Stimulated activated effector memory CD8-positive, alpha-beta T cell treated with anti-CD3 and anti-CD28 coated beads, Interleukin-12 subunit alpha, Interleukin-12 subunit beta, amount 100 ng/mL, for 72 hours (primary cell): ENCODE data around the gene TBC1D5.
A peak's percentile ranks its signal among the peaks of the same experiment; 100 is the strongest.
"Not testable (repeated sequence)": the region's sequence is repeated elsewhere in the genome, so short reads cannot be mapped to it uniquely, and the experiment has no call there.

Experiments used
- ATAC-seq: fragments of 150-1000 bp; cut with Tn5 transposase; 2 replicates; pipeline ENCODE4 v1.10.0; 2021
- DNase-seq, 2 donors: peaks; one replicate each; pipeline ENCODE4 v3.0.0; 2021 to 2022; ENCODE audit warnings: low spot score in 2 of 2
- H3K27ac Mint-ChIP-seq: one replicate; pipeline ENCODE4 v1.8.0; 2022; ENCODE audit warnings: mild to moderate bottlenecking, mixed read lengths
- H3K36me3 Mint-ChIP-seq: one replicate; pipeline ENCODE4 v1.8.0; 2022; ENCODE audit warnings: mild to moderate bottlenecking, mixed read lengths
- H3K4me1 Mint-ChIP-seq: one replicate; pipeline ENCODE4 v1.8.0; 2022; ENCODE audit warnings: mixed read lengths
- H3K4me3 Mint-ChIP-seq: one replicate; pipeline ENCODE4 v1.8.0; 2022; ENCODE audit warnings: mild to moderate bottlenecking, mixed read lengths
- H3K9me3 Mint-ChIP-seq: one replicate; pipeline ENCODE4 v1.8.0; 2022; ENCODE audit warnings: mixed read lengths

TBC1D5 gene

DNA sequence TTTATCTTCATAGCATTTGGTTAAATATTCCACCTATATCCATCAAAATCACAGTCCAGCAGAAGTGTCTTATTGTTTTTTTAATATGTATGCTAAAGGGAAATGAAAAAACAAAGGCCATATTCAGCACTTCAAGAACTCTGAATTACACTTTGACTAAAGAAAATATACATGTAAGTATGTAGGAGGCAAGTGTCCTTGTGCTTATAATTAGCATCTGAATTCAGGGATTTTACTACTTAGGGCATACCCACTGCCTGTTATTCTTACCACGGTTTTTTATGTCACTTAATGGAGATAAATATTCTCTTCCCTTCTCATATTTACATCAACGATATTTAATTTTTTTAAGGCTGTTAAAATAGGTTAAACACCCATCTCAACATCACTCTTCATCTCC, 117.3 kb downstream of the TBC1D5 start:
- no peak for ATAC-seq
- Mint-ChIP-seq H3K36me3 (peaks cover 12% of the 10 kb centered on the region), H3K9me3 (no peaks in the 10 kb centered on the region), H3K4me3 (no peak overlapping the region), H3K27ac (no peak overlapping the region), H3K4me1 (peaks cover 14% of the 10 kb centered on the region)
- DNase-seq: no peak

- no peak for ATAC-seq
- Mint-ChIP-seq H3K9me3 (no peaks in the 10 kb centered on the region), H3K4me3 (no peak overlapping the region), H3K27ac (no peak overlapping the region), H3K4me1 (peaks cover 14% of the 10 kb centered on the region), H3K36me3 (peaks cover 12% of the 10 kb centered on the region)
- no peak for DNase-seq
Observed at GRCh38 chr3:17623464-17623863, 119.0 kb downstream of the TBC1D5 start.

- H3K36me3 Mint-ChIP-seq: peaks cover 12% of the 10 kb centered on the region
- no peak overlapping the region for H3K4me3 Mint-ChIP-seq
- peaks cover 6% of the 10 kb centered on the region for H3K9me3 Mint-ChIP-seq
- H3K27ac Mint-ChIP-seq: no peak overlapping the region
- DNase-seq (no peak), ATAC-seq (no peak)
- H3K4me1 Mint-ChIP-seq: no peaks in the 10 kb centered on the region
Observed at GRCh38 chr3:17619968-17620367, 122.5 kb downstream of the TBC1D5 start.

GRCh38 chr3:17613017-17613416, 129.4 kb downstream of the TBC1D5 start:
- peaks cover 10% of the 10 kb centered on the region for H3K9me3 Mint-ChIP-seq
- not testable (repeated sequence) for H3K4me1 Mint-ChIP-seq, H3K4me3 Mint-ChIP-seq, DNase-seq, H3K27ac Mint-ChIP-seq, ATAC-seq, H3K36me3 Mint-ChIP-seq

- H3K9me3 Mint-ChIP-seq: no peaks in the 10 kb centered on the region
- no peak overlapping the region for H3K27ac Mint-ChIP-seq
- no peaks in the 10 kb centered on the region for H3K36me3 Mint-ChIP-seq
- no peak overlapping the region for H3K4me3 Mint-ChIP-seq
- peaks cover 8% of the 10 kb centered on the region for H3K4me1 Mint-ChIP-seq
- DNase-seq: no peak
- ATAC-seq: no peak
Observed at GRCh38 chr3:17607905-17608304, 134.5 kb downstream of the TBC1D5 start.

GRCh38 chr3:17605934-17606333, 136.5 kb downstream of the TBC1D5 start:
- H3K9me3 Mint-ChIP-seq: no peaks in the 10 kb centered on the region
- H3K36me3 Mint-ChIP-seq: no peaks in the 10 kb centered on the region
- H3K4me1 Mint-ChIP-seq: peaks cover 8% of the 10 kb centered on the region
- no peak for DNase-seq
- no peak for ATAC-seq
- H3K27ac Mint-ChIP-seq: no peak overlapping the region
- no peak overlapping the region for H3K4me3 Mint-ChIP-seq

DNA sequence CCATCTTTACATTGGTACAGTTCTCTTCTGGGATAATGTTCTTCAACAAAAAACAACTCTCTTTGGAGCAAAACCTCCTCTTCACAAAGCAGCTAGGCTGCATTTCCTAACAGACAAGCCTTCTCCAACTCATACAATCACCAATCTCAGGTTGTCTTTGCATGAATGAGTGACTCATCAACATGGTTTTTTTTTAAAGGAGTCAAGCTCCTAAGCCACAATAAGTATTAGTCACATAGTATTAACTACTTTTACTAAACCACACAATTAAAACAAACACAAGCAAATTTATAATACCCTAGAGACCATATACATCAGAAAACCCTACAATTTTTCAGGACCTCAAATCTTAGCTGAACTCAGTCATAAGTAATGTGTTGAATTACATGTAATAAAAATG, 137.4 kb downstream of the TBC1D5 start:
- Mint-ChIP-seq H3K4me3 (no peak overlapping the region), H3K36me3 (no peaks in the 10 kb centered on the region), H3K9me3 (no peaks in the 10 kb centered on the region), H3K27ac (no peak overlapping the region), H3K4me1 (peaks cover 8% of the 10 kb centered on the region)
- peak; percentile 90 for ATAC-seq
- no peak for DNase-seq

DNA sequence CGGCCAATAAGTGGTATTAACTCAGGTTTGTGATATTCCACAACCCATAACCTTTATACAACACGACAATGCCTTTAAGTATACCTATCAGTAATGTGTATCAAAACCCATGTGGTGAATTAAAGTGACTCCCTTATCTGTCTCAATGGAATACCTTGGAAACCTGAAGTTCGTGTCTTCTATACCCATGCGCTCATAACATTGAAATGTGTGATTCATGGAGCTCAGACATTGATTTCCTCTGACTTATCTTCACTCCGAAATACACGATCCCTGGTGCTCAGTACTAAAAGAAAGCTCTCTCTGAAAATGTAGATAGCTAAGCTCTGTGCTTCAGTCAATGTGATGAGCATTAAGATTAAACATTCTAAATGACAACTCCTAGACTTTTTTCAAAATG, 140.3 kb downstream of the TBC1D5 start:
- no peak overlapping the region for H3K4me3 Mint-ChIP-seq
- no peaks in the 10 kb centered on the region for H3K36me3 Mint-ChIP-seq
- DNase-seq (no peak), ATAC-seq (no peak)
- H3K27ac Mint-ChIP-seq: no peak overlapping the region
- peaks cover 17% of the 10 kb centered on the region for H3K4me1 Mint-ChIP-seq
- H3K9me3 Mint-ChIP-seq: no peaks in the 10 kb centered on the region

DNA sequence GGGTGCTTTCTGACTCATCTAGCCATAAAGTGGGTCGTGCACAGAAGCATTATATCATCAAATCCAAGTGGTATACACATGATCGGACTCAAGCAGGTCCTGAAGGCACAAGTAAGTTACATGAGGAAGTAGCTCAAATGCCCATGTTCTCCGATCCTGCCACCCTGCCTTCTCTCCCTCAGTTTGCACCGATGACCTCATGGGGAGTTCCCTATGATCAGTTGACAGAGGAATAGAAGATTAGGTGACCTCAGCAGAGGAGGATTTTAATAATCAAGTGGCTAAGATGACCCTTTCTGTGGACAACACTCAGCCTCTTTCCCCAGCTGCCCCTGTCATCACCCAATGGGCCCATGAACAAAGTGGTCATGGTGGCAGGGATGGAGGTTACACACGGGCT, 149.5 kb downstream of the TBC1D5 start:
- peaks cover 18% of the 10 kb centered on the region for H3K9me3 Mint-ChIP-seq
- no peak overlapping the region for H3K4me3 Mint-ChIP-seq
- no peak overlapping the region for H3K27ac Mint-ChIP-seq
- ATAC-seq: no peak
- H3K36me3 Mint-ChIP-seq: no peaks in the 10 kb centered on the region
- DNase-seq: no peak
- H3K4me1 Mint-ChIP-seq: peaks cover 5% of the 10 kb centered on the region

GRCh38 chr3:17590465-17590864, 152.0 kb downstream of the TBC1D5 start:
- Mint-ChIP-seq H3K9me3 (peaks cover 18% of the 10 kb centered on the region), H3K27ac (no peak overlapping the region), H3K36me3 (no peaks in the 10 kb centered on the region), H3K4me3 (no peak overlapping the region), H3K4me1 (peaks cover 11% of the 10 kb centered on the region)
- DNase-seq (no peak), ATAC-seq (no peak)

DNA sequence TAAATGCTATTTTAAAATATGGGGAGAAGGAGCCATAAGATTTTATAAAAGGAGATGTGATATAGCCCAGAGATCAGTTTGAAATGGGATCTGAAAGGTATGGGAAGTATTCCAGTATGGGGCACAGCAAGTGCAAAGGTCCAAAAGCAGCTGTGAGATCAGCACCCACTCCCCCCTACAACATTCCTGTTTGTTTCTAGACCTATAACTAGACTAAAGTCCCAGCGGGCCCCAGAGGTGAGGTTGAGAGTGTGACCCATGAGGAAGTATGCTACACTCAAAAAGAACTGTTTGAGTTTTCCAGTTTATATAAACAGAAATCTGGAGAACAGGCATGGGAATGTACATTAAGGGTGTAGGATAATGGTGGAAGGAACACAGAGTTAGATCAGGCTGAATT, 152.5 kb downstream of the TBC1D5 start:
- DNase-seq (no peak), ATAC-seq (no peak)
- no peak overlapping the region for H3K27ac Mint-ChIP-seq
- peaks cover 13% of the 10 kb centered on the region for H3K4me1 Mint-ChIP-seq
- H3K36me3 Mint-ChIP-seq: no peaks in the 10 kb centered on the region
- peaks cover 18% of the 10 kb centered on the region for H3K9me3 Mint-ChIP-seq
- no peak overlapping the region for H3K4me3 Mint-ChIP-seq

GRCh38 chr3:17588422-17588821, 154.0 kb downstream of the TBC1D5 start:
- no peak for DNase-seq
- H3K4me3 Mint-ChIP-seq: no peak overlapping the region
- H3K9me3 Mint-ChIP-seq: peaks cover 18% of the 10 kb centered on the region
- peaks cover 13% of the 10 kb centered on the region for H3K4me1 Mint-ChIP-seq
- ATAC-seq: no peak
- H3K36me3 Mint-ChIP-seq: no peaks in the 10 kb centered on the region
- H3K27ac Mint-ChIP-seq: no peak overlapping the region

DNA sequence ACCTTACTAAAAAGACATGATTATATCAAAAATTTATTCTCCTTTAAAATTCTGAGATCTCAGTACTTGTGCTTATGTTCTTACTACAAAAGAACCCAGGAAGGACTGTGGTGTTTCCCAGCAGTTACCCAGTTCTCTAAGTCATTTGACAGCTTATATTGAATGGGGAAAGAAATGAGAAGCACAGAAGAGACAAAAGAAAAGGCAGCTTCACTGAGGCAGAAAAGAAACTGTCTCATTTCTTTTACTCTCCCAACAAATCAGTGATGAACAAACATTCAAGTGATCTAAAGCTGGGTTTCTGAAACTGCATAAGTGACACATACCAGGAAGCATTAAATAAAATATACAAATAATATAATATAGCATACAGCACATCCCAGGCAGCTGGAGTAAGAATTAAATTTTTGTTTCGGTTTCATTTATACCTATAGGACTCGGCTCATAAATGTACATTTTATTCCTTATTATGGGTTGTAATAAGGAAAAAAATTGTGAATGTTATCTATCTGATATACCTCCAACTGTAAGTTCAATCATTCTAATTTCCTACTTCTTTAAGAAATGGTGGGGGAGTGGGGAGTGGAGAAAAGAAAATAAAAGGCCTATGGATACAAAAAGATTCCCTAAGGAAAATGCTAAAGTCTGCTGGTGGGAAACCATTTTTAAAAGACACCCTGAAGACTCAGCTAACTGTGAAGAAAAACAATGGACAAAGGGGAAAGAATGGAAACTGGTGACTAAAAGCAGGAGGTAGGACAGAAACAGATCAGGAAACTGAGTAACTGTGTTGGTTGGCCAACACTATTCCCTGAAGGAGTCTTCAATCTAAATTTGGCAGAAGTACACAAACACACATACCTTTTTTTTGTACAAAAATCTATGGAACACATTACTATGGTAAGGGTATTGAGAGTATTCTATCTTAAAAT, 156.8 kb downstream of the TBC1D5 start:
- H3K4me3 Mint-ChIP-seq: no peak overlapping the region
- H3K4me1 Mint-ChIP-seq: peaks cover 8% of the 10 kb centered on the region
- DNase-seq (no peak), ATAC-seq (no peak)
- H3K9me3 Mint-ChIP-seq: peaks cover 14% of the 10 kb centered on the region
- no peaks in the 10 kb centered on the region for H3K36me3 Mint-ChIP-seq
- no peak overlapping the region for H3K27ac Mint-ChIP-seq

DNA sequence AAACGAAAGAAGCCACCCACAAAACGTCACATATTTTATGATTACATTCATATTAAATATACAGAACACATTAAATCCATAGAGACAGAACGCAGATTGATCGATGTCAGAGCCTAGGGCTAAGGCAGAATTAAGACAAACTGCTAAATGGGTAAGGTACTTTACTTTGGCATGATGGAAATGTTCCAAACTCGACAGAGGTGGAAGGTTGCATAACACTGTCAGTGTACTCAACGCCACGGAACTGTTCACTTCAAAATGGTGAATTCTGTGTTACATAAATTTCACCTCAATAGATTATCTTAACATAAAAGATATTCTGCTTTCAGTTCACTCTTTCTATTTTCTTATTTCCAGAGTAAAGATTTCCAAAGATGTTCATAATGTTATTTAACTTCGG, 158.4 kb downstream of the TBC1D5 start:
- ATAC-seq: no peak
- Mint-ChIP-seq H3K36me3 (no peaks in the 10 kb centered on the region), H3K4me3 (no peak overlapping the region), H3K27ac (no peak overlapping the region), H3K9me3 (no peaks in the 10 kb centered on the region), H3K4me1 (peaks cover 15% of the 10 kb centered on the region)
- DNase-seq: no peak

- no peak for DNase-seq
- H3K9me3 Mint-ChIP-seq: no peaks in the 10 kb centered on the region
- H3K4me1 Mint-ChIP-seq: peaks cover 15% of the 10 kb centered on the region
- no peak for ATAC-seq
- no peaks in the 10 kb centered on the region for H3K36me3 Mint-ChIP-seq
- H3K27ac Mint-ChIP-seq: no peak overlapping the region
- H3K4me3 Mint-ChIP-seq: no peak overlapping the region
Observed at GRCh38 chr3:17583530-17583929, 158.9 kb downstream of the TBC1D5 start.

DNA sequence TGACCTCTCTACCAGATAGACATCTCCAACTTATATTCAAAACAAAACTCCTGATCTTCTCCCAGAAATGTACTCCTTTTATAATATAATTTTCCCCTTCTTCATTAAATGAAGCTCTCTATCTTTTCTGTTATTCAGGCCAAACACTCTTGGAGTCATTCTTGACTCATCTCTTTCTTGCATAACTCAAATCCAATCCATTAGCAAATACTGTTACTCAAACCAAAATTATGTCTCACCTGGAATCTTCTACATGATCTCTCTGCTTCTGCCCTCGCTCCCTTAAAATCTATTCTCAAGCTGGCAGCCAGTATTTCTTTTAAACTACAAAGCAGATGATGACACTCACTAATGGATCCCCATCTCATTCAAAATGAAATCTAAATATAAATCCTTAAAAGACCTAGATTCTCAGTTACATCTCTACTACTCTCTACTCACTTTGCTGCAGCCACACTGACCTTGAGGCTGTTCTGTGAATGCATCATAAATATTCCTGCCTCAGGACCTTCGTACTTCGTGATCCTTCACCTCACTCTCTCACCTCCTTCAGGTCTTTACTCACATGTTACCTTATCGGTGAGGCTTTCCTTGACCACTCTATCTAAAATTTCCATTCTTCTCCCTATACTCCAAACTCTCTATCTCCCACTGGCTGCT, 160.9 kb downstream of the TBC1D5 start:
- H3K36me3 Mint-ChIP-seq: no peaks in the 10 kb centered on the region
- no peak overlapping the region for H3K27ac Mint-ChIP-seq
- no peaks in the 10 kb centered on the region for H3K9me3 Mint-ChIP-seq
- no peak overlapping the region for H3K4me3 Mint-ChIP-seq
- ATAC-seq: no peak
- DNase-seq: no peak
- H3K4me1 Mint-ChIP-seq: peaks cover 15% of the 10 kb centered on the region
